Measurements from ENCODE around the gene TMEM106C.

The TMEM106C gene, protein sequence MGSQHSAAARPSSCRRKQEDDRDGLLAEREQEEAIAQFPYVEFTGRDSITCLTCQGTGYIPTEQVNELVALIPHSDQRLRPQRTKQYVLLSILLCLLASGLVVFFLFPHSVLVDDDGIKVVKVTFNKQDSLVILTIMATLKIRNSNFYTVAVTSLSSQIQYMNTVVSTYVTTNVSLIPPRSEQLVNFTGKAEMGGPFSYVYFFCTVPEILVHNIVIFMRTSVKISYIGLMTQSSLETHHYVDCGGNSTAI

DNA sequence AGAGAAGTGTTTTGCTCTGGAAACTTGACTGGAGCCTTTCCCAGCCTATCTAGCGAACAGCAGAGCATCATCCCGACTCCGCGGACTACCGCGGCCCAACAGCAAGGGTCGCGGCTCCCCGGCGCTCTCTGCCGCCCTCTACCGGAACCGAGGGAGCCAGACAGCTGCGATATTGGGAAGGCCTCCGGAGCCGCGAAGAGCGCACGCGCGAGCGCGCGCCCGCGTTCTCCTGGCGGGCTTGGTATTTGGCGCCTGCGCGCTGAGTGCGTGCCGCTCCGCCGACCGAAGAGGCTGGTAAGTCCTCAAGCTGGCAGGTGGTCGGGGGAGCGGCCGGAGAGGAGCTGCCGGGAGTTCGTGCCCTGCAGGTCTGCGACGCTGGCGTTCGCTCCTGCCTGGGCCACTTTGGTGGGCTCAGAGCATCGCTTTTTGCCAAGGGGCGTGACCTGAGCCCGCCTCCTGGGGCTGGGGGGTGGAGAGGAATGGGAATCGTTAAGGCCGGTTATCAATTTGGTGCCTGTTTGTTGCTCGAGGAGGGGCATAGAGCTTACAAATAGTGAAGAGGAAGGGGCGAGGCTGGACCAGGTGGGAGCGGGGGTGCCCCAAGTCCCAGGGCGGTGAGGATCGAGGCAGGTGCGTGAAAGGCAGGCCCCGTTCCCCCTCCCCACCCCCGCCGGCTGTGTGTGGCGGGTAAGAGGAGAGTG, at the start of gene TMEM106C:
TMEM106C (plus strand) TSS at position 257 of the 701 bp plus-strand sequence. CDS start 641 bp downstream, outside the sequence.
- DNase-seq, result peak; percentile 93

DNA sequence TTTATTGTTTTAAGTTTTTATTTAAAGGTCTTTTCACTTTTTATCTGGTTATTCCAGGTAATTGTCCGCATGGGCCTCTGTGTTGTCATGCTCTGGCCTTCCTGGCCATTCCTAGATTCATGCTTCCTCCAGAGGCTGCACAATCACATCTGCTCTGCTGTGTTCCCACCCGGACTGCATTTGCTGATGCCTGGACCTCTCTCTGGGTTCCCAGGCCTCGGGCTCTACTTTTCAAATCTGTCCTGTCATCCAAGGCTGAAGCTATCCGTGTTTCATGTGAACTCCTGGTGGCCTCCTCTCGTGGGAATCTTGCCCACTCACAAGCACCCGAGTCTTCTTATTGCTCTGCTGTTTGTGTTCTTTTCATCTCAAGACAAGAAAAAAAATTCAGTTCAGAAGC, 42.5 kb upstream of the TMEM106C start:
- no peak for DNase-seq

DNA sequence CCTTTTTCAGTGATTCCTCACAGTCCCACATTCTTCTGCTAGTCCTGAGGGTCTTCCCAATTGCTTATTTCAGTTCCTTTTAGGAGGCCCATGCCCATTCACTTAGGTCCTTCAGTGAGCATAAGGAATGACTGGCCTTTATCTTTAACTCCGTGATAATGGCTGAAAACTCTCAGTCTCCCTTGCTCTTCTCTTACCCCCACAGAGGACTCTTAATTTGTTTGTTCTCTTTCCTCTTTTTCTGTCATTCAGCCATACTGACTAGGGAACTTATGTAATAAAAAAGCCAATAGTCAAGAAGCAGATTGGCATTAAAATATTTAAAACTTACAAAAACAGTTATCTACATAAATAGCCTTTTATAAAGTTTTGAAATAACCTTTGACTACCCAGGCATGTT, 41.5 kb upstream of the TMEM106C start:
- DNase-seq, result no peak

DNA sequence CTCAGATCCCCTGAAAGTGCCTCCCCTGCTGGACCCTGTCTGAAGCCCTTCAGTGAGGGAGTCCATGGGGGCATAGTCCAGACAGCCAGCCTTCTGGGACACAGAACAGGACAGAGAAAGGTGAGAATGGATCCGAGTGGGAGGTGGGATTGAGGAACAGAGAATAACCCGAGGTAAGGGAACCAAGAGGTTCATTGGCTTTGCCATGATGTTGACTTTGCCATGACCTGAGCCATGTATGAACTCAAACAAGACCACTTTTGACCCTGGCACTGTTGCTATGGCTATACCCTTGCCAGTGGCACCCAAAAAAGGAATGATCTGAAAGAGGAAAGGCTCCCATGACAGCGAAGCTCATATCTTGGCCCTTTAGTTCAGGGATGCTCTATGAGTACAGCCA, 36.0 kb upstream of the TMEM106C start:
- DNase-seq, result no peak

DNA sequence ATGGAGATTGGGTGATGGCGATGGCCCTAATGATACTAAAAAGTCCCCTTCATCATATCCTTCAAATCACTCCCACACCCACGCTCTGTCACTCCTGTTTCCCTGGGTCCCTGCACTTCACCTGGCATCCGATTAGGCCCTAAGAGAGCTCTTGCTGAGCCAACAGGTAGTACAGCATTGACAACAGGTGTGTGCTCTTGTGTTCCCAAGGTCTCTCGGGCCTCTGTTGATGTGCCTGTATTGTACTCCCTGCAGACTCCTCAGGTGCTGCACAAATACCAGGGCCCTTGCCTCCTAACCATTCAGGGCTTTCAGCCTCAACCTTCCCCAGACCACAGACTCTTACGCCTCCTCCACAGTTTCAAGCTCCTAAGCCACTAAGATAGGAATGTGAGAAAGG, 32.8 kb upstream of the TMEM106C start:
- no peak for DNase-seq

DNA sequence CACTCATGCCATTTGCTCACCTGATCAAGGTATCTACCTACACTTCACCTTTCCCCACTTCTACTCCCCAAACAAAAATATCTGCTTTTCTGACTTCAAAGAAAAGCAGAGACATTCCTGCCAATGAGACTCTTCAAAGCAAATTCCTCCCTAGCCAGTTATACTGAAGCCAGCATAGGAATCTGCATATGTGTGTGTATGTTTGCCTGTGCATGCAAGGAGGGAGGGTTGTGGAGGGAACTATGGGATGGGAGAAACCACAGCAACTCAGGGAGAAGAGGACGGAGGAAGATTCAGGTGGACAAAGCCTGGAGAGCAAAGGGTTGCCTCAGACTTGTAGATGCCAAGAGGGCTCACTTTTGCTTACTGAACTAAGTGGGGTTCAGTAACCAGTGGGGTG, 32.2 kb upstream of the TMEM106C start:
- DNase-seq, result no peak

DNA sequence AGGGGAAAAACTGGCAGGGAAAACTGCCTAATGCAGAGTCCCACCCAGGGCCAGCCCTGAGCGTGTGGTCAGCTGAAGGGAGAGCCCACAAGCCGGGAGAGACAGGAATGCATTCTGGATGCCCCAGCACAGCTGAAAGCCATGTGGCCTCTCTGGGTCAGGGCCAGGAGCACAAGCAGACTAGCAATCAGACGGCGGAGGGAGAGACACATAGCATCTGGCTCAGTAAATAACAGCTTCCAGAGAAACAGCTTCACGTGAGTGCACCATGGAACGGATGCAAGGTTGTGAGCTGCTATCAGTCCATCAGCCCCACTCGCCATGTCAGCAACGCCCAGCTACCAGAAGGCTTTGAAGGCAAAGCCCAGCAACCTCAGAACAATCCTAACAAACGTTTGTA, 28.2 kb upstream of the TMEM106C start:
- DNase-seq, result no peak

DNA sequence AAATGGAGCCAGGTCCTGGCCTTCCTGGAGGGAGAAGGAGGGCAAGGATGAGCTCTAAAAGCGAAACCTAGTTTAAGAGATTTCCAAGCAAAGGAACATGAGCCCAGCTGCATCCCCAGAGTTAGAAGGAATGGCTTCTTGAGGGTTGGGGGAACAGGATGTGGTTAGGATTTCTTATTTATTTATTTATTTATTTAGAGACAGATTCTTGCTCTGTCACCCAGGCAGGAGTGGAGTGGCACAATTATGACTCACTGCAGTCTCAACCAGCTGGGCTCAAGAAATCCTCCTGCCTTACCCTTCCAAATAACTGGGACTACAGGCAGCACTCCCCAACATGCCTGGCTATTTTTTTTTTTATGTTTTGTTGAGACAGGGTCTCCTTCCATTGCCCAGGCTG, 25.3 kb upstream of the TMEM106C start:
- DNase-seq, result no peak

DNA sequence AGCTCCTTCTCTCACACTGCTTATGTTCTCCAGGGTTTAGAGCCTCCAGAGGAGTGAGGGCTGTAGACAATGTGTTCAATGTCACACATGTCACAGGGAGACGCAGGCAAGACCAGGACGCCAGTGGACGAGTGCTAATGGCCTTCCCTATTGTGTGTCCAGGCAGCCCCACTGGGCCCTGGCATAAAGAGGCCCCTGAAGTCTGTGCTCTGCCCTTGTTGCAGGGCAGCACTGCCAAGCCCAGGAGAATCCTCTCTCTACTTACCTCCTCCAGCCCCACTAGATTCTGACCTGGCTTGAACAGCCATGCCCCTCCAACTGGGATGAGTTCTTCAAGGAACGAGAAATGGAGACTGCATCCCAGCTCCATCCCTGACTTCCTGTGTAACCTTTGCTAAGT, 24.8 kb upstream of the TMEM106C start:
- no peak for DNase-seq

DNA sequence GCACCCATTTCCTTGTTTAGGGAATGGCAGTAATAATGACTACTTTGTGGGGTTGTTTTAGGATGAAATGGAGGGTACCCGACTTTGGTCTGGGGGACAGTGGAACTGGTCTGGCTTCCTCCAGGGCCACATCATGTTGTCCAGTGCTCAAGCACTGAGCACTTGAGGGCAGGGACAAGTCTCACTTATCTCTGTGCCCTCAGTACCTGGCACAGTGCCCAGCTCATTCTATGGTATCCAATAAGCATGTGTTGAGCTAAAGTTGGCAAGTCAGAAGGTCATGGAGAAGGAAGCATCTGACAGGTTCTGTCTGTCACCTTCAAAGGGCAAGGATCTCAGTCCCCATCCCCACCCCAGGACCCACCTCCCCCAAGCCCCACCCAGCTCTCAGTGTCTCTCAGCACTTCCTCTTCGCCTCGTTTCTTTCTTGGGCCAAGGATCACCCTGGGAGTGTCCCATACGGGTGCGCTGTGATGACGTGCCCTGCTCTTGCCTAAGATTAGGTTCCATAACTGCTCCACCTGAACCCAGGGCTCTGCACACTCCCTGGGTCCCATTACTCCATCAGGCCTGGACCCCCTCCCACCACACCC, 24.3 kb upstream of the TMEM106C start:
- DNase-seq, result no peak

DNA sequence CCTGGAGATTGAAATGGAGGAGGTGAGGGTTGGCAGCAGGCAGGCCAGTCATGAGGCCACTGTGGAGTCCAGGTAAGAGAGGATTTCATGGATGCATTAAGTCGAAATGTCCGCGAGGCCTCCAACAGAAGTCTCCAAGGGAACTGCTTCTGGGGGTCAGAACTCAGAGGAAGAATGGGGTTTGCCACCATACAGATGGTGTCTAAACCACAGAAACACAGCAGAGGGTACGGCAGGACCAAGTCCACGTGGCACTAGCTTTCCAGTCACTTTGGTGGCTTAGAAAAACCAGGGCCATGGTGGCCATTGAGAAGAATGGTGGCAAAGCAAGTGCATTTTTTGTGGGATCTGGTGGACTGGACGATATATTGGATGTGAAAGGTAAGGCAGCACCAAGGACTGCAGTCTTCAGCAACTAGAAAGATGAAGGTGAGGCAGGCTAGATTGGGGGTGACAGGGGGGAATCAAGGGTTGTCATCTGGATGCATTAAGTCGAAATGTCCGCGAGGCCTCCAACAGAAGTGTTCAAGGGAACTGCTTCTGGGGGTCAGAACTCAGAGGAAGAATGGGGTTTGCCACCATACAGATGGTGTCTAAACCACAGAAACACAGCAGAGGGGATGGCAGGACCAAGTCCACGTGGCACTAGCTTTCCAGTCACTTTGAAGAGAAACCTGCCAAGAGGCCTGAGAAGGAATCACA, 22.5 kb upstream of the TMEM106C start:
- no peak for DNase-seq

DNA sequence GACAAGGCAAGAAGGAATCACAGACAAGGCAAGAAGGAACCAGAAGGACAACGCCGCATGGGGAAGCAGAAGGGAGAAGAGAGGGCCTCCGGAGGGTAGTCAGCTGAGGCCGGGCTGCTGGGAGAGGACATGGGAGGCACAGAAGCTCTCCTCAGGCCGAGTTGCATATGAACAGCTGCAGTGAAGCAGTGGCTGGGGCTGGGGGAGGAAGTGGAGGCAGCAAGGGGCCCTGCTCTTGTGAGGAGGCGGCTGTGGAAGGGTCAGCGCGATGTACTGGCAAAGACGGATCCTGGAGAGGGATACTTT, 22.0 kb upstream of the TMEM106C start:
- no peak for DNase-seq

DNA sequence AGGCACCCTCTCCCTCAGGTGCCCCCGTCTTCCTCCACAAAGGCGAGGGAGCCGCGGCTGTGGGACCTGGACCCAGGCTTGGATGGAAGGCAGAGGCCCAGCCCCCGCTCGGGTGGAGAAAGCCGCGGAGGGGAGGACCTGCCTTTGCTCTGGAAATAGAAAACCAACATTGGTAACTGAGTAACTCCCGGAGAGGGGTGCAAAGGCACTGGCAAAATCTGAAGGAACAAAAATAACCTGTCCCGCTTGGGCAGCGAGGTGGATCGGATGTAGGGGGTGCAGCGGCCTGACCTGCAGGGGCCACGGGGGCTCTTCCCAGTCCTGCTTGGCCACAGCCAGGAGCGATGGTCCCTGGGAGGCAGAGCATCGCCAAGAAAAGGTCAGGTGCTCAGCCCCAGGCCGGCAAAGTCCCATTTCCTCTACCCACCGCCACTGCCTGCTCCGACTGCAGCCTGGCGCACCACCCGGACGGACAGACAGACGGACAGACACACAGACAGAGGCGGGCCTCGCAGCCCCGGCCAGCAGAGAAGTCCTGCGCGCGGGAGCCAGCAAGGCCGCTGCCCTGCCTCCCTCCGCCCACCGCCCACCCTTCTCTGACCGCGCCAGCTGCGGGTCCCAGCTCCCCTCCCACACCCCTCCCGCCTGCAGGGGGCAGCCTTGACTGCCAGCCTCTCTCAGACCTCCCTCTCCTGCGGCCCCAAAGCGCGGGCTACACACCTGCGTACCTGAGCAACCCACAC, 21.4 kb upstream of the TMEM106C start:
- DNase-seq, result no peak

DNA sequence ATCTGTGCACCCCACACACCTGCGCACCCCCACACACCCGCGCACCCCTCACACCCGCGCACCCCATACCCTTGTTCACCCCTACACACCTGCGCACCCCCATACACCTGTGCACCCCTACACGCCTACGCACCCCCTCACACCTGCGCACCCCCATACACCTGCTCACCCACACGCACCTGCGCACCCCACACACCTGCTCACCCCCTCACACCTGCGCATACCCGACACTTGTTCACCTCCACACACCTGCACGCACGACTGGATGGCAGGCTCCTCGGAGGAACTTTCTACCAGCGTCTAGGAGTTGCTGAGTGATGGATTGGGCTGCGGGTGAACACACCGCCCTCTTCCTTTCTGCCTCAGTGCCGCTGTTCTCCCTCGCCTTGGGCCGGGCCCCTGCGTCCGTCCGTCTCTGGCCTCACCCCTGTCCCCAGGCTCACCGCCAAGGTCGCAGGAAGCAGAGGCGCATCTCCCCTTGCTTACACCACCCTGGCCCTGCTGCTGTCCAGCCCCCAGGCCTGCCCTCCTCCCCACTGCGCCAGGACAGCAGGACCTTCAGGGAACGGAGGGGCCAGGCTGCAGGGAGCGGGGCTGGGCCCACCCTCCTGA, 20.7 kb upstream of the TMEM106C start:
- DNase-seq, result no peak

DNA sequence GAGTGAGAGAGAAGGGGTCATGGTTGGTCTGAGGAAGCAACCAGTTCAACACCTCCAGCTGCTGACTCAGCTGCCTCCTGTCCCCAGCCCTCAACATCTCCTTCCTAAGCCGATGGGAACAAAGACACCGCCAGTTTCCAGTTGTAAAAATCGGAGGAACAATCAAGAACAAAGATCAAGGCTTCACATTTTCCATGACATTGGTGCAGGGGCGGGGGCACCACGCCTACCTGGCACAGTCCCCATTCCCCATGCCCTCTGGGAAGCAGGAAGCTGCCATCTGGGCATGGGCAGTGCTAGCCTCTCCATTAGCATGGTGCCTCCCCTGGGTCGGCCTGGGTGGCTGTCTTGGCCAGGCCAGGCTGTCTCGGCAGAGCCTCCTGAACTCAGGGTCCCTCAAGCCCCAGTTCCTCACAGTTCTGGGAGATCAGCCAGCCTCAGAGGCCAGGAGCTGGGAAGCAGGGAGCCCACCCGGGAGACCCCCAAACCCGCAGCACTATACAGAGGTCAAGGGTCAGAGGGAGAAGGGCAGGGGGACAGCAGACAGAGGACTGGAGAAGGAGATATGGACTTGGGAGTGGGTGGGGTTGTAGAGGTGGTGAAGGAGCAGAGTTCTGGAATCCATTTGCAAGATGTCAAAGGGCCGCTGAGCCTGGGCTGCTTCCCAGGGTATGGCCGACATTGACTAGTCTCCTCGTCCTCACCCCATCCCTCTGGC, 19.6 kb upstream of the TMEM106C start:
- no peak for DNase-seq

DNA sequence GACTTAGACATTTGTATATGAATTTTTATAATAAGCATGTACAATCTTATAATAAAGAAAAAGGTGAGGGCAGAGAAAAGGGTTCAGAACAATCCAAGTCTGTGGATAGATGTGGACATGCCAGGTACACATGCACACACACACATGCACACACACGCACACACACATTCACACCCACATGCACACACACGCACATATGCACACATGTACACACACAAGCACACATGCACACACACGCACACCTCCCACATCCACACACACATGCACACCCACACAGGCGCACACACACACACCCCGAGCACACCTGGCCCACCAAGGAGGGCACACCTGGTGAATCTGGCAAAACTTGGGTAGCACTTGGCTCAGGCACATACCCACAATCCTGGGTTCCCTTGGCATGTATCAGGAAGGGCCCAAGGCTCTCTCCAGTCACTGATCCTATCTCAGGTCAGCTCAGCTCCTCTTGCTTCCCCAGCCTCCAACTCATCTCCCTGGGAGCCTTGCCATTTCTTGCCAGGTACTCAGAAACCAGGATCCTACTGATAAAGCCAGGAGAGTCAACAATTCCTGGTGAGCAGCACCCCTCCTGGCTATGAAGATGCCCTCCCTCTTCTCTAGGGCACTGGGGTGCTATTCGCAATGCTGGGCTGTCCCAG, 18.6 kb upstream of the TMEM106C start:
- DNase-seq, result no peak

DNA sequence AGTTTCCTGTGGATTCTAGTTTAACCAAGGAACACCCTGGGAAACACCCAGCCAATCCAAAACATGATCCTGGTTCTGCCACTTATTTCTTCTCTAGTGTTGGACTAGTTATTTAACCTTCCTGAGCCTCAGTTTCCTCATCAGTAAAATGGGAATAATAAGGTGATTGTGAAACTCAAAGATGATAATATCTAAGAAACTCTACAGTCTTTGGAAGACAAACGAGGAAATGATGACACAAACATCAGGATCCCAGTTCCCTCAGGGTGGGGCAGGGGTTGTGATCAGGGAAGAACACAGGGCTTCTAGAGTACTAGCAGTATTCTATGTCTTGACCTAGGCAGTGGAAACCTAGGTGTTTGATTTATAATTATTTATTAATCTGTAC, 18.1 kb upstream of the TMEM106C start:
- DNase-seq, result no peak

DNA sequence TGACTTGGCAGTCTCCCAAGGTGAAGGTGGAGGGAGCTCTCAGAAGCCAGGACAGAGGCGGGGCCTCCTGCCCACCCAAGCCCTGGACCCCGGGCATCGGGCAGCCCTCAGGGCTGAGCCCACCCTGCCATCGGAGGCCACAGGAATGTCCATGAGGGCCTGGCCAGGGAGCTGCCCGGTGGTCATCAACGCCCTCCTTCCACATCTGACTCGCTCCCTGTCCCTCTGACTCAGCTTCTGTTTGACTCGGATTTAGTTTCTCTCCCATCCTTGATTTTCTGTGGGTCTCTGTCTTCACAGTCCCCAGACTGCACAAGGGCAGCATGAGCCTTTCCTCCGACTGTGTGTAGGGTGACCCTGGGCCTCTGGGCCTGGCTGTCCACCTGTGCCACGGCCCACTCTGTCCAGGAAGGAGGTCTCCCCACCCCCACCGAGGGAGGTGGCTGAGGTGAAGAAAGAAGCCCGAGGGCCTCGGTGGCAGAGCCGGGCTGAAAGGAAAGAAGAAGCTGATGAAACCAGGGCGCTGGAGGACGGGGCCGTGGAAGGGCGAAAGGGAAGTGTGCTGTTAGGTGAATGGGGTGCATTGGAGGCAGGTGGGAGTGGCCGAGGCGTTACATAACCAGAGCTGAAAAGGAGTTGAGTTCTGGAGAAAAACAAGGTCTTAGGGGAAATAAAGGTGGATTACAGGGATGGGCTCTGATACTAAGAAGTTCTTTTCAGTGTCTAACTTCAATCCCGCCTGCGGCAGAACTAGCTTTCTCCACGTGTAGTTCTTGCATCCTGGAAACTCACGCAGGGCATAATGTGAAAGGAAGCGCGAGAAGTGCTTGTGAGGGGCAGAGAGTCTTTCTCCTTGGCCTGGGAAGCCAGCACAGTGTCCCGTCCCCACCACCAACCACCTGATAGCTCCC, 16.7 kb upstream of the TMEM106C start:
- no peak for DNase-seq

DNA sequence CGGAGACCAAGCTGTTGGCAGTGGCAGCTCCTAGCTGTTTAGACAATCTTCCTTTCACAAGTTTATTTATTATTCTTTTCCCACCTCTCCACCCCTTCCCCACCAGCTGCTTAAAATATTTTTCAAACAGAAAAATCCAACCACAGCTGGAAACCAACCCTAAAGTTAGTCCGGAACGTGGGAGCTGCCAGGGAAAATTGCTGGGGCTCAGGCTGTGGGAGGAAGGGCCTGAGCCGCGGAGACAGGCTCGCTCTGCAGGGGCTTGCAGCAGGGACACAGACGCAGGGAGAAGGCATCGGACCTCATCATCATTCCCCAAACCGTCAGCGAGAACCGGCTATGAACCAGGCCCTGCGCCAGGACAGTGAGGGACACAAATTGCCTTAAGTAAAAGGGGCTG, 16.1 kb upstream of the TMEM106C start:
- no peak for DNase-seq

All from NCI-H1105 (cell line).